ENCODE results near the gene RCC2.

Gene RCC2

GRCh38 chr1:17381161-17381560, 58.3 kb downstream of the RCC2 start:
- H3K9me3 ChIP-seq (ENCODE audit: control insufficient read depth in 1 of 2, low read length in 2 of 2): no peaks in the 10 kb centered on the region
- no peak overlapping the region for H3K4me3 ChIP-seq (ENCODE audit: low read depth in 1 of 2, low read length in 2 of 2)
- H3K27me3 ChIP-seq (ENCODE audit: control insufficient read depth in 1 of 2, insufficient read depth in 2 of 2, low read length in 2 of 2): peaks cover 5 to 7% of the 10 kb centered on the region in 2 donors
- no peak overlapping the region for H3K27ac ChIP-seq (ENCODE audit: low read depth, low read length)
- H3K36me3 ChIP-seq (ENCODE audit: control insufficient read depth in 1 of 2, insufficient read depth in 2 of 2, low read length in 2 of 2): no peaks in the 10 kb centered on the region
- no peak overlapping the region for H3K9ac ChIP-seq (ENCODE audit: low read depth in 1 of 2, low read length in 2 of 2)
- H3K4me1 ChIP-seq (ENCODE audit: control insufficient read depth in 1 of 2, insufficient read depth in 2 of 2, low read length in 2 of 2): no peaks in the 10 kb centered on the region

GRCh38 chr1:17377325-17377953, 62.0 kb downstream of the RCC2 start:
- no peaks in the 10 kb centered on the region for H3K9me3 ChIP-seq (ENCODE audit: control insufficient read depth in 1 of 2, low read length in 2 of 2)
- peaks cover 5 to 7% of the 10 kb centered on the region in 2 donors for H3K27me3 ChIP-seq (ENCODE audit: control insufficient read depth in 1 of 2, insufficient read depth in 2 of 2, low read length in 2 of 2)
- no peaks in the 10 kb centered on the region for H3K36me3 ChIP-seq (ENCODE audit: control insufficient read depth in 1 of 2, insufficient read depth in 2 of 2, low read length in 2 of 2)
- no peaks in the 10 kb centered on the region for H3K4me1 ChIP-seq (ENCODE audit: control insufficient read depth in 1 of 2, insufficient read depth in 2 of 2, low read length in 2 of 2)
- H3K4me3 ChIP-seq (ENCODE audit: low read depth in 1 of 2, low read length in 2 of 2): no peak overlapping the region
- H3K9ac ChIP-seq (ENCODE audit: low read depth in 1 of 2, low read length in 2 of 2): no peak overlapping the region
- H3K27ac ChIP-seq (ENCODE audit: low read depth, low read length): no peak overlapping the region

- Histone ChIP-seq H3K4me1 (ENCODE audit: control insufficient read depth in 1 of 2, insufficient read depth in 2 of 2, low read length in 2 of 2) (no peaks in the 10 kb centered on the region), H3K36me3 (ENCODE audit: control insufficient read depth in 1 of 2, insufficient read depth in 2 of 2, low read length in 2 of 2) (no peaks in the 10 kb centered on the region), H3K27ac (ENCODE audit: low read depth, low read length) (no peak overlapping the region), H3K27me3 (ENCODE audit: control insufficient read depth in 1 of 2, insufficient read depth in 2 of 2, low read length in 2 of 2) (peaks cover 5 to 7% of the 10 kb centered on the region in 2 donors), H3K9ac (ENCODE audit: low read depth in 1 of 2, low read length in 2 of 2) (no peak overlapping the region), H3K9me3 (ENCODE audit: control insufficient read depth in 1 of 2, low read length in 2 of 2) (no peaks in the 10 kb centered on the region), H3K4me3 (ENCODE audit: low read depth in 1 of 2, low read length in 2 of 2) (no peak overlapping the region)
These were observed 63.8 kb downstream of the RCC2 start for GRCh38 chr1:17375651-17376050.

GRCh38 chr1:17372955-17373354, 66.5 kb downstream of the RCC2 start:
- H3K4me1 ChIP-seq (ENCODE audit: control insufficient read depth in 1 of 2, insufficient read depth in 2 of 2, low read length in 2 of 2): no peaks in the 10 kb centered on the region

GRCh38 chr1:17371896-17372295, 67.6 kb downstream of the RCC2 start, which contains the start of gene PADI6:
PADI6 (plus strand) TSS chr1:17372196; CDS start chr1:17372246, 50 bp downstream.
- Histone ChIP-seq H3K27me3 (ENCODE audit: control insufficient read depth in 1 of 2, insufficient read depth in 2 of 2, low read length in 2 of 2) (no peaks in the 10 kb centered on the region), H3K4me3 (ENCODE audit: low read depth in 1 of 2, low read length in 2 of 2) (no peak within 1 kb of the TSS), H3K27ac (ENCODE audit: low read depth, low read length) (no peak within 1 kb of the TSS), H3K36me3 (ENCODE audit: control insufficient read depth in 1 of 2, insufficient read depth in 2 of 2, low read length in 2 of 2) (no peaks in the 10 kb centered on the region), H3K9me3 (ENCODE audit: control insufficient read depth in 1 of 2, low read length in 2 of 2) (no peaks in the 10 kb centered on the region), H3K9ac (ENCODE audit: low read depth in 1 of 2, low read length in 2 of 2) (no peak within 1 kb of the TSS), H3K4me1 (ENCODE audit: control insufficient read depth in 1 of 2, insufficient read depth in 2 of 2, low read length in 2 of 2) (no peaks in the 10 kb centered on the region)

More at GRCh38 chr1:17372955-17373354, 66.5 kb downstream of the RCC2 start:
- peaks cover 3 to 5% of the 10 kb centered on the region in 2 donors for H3K27me3 ChIP-seq (ENCODE audit: control insufficient read depth in 1 of 2, insufficient read depth in 2 of 2, low read length in 2 of 2)
- no peak overlapping the region for H3K4me3 ChIP-seq (ENCODE audit: low read depth in 1 of 2, low read length in 2 of 2)
- no peaks in the 10 kb centered on the region for H3K36me3 ChIP-seq (ENCODE audit: control insufficient read depth in 1 of 2, insufficient read depth in 2 of 2, low read length in 2 of 2)
- no peak overlapping the region for H3K27ac ChIP-seq (ENCODE audit: low read depth, low read length)
- no peaks in the 10 kb centered on the region for H3K9me3 ChIP-seq (ENCODE audit: control insufficient read depth in 1 of 2, low read length in 2 of 2)
- no peak overlapping the region for H3K9ac ChIP-seq (ENCODE audit: low read depth in 1 of 2, low read length in 2 of 2)

- Histone ChIP-seq H3K27me3 (ENCODE audit: control insufficient read depth in 1 of 2, insufficient read depth in 2 of 2, low read length in 2 of 2) (no peaks in the 10 kb centered on the region), H3K4me1 (ENCODE audit: control insufficient read depth in 1 of 2, insufficient read depth in 2 of 2, low read length in 2 of 2) (no peaks in the 10 kb centered on the region), H3K9ac (ENCODE audit: low read depth in 1 of 2, low read length in 2 of 2) (no peak overlapping the region), H3K36me3 (ENCODE audit: control insufficient read depth in 1 of 2, insufficient read depth in 2 of 2, low read length in 2 of 2) (no peaks in the 10 kb centered on the region), H3K9me3 (ENCODE audit: control insufficient read depth in 1 of 2, low read length in 2 of 2) (no peaks in the 10 kb centered on the region), H3K27ac (ENCODE audit: low read depth, low read length) (no peak overlapping the region), H3K4me3 (ENCODE audit: low read depth in 1 of 2, low read length in 2 of 2) (no peak overlapping the region)
These were observed 68.9 kb downstream of the RCC2 start for GRCh38 chr1:17370618-17371017.

- H3K27me3 ChIP-seq (ENCODE audit: control insufficient read depth in 1 of 2, insufficient read depth in 2 of 2, low read length in 2 of 2): no peaks in the 10 kb centered on the region
- no peaks in the 10 kb centered on the region for H3K9me3 ChIP-seq (ENCODE audit: control insufficient read depth in 1 of 2, low read length in 2 of 2)
- H3K9ac ChIP-seq (ENCODE audit: low read depth in 1 of 2, low read length in 2 of 2): no peak overlapping the region
- no peaks in the 10 kb centered on the region for H3K36me3 ChIP-seq (ENCODE audit: control insufficient read depth in 1 of 2, insufficient read depth in 2 of 2, low read length in 2 of 2)
- no peak overlapping the region for H3K27ac ChIP-seq (ENCODE audit: low read depth, low read length)
- H3K4me1 ChIP-seq (ENCODE audit: control insufficient read depth in 1 of 2, insufficient read depth in 2 of 2, low read length in 2 of 2): no peaks in the 10 kb centered on the region
- H3K4me3 ChIP-seq (ENCODE audit: low read depth in 1 of 2, low read length in 2 of 2): no peak overlapping the region
These were observed 70.0 kb downstream of the RCC2 start for GRCh38 chr1:17369466-17369865.

- H3K9me3 ChIP-seq (ENCODE audit: control insufficient read depth in 1 of 2, low read length in 2 of 2): no peaks in the 10 kb centered on the region
- H3K36me3 ChIP-seq (ENCODE audit: control insufficient read depth in 1 of 2, insufficient read depth in 2 of 2, low read length in 2 of 2): no peaks in the 10 kb centered on the region
- no peak overlapping the region for H3K4me3 ChIP-seq (ENCODE audit: low read depth in 1 of 2, low read length in 2 of 2)
- H3K27ac ChIP-seq (ENCODE audit: low read depth, low read length): no peak overlapping the region
- no peak overlapping the region for H3K9ac ChIP-seq (ENCODE audit: low read depth in 1 of 2, low read length in 2 of 2)
- no peaks in the 10 kb centered on the region for H3K4me1 ChIP-seq (ENCODE audit: control insufficient read depth in 1 of 2, insufficient read depth in 2 of 2, low read length in 2 of 2)
- H3K27me3 ChIP-seq (ENCODE audit: control insufficient read depth in 1 of 2, insufficient read depth in 2 of 2, low read length in 2 of 2): peaks cover 0 to 5% of the 10 kb centered on the region in 2 donors
These were observed 74.2 kb downstream of the RCC2 start for GRCh38 chr1:17365293-17365692.

- no peak overlapping the region for H3K4me3 ChIP-seq (ENCODE audit: low read depth in 1 of 2, low read length in 2 of 2)
- H3K36me3 ChIP-seq (ENCODE audit: control insufficient read depth in 1 of 2, insufficient read depth in 2 of 2, low read length in 2 of 2): no peaks in the 10 kb centered on the region
- H3K27me3 ChIP-seq (ENCODE audit: control insufficient read depth in 1 of 2, insufficient read depth in 2 of 2, low read length in 2 of 2): peaks cover 0 to 5% of the 10 kb centered on the region in 2 donors
- H3K27ac ChIP-seq (ENCODE audit: low read depth, low read length): no peak overlapping the region
- no peak overlapping the region for H3K9ac ChIP-seq (ENCODE audit: low read depth in 1 of 2, low read length in 2 of 2)
- no peaks in the 10 kb centered on the region for H3K4me1 ChIP-seq (ENCODE audit: control insufficient read depth in 1 of 2, insufficient read depth in 2 of 2, low read length in 2 of 2)
- H3K9me3 ChIP-seq (ENCODE audit: control insufficient read depth in 1 of 2, low read length in 2 of 2): no peaks in the 10 kb centered on the region
These were observed 75.7 kb downstream of the RCC2 start for GRCh38 chr1:17363771-17364170.

GRCh38 chr1:17363351-17363750, 76.1 kb downstream of the RCC2 start:
- H3K9me3 ChIP-seq (ENCODE audit: control insufficient read depth in 1 of 2, low read length in 2 of 2): no peaks in the 10 kb centered on the region
- no peak overlapping the region for H3K9ac ChIP-seq (ENCODE audit: low read depth in 1 of 2, low read length in 2 of 2)
- H3K27ac ChIP-seq (ENCODE audit: low read depth, low read length): no peak overlapping the region
- H3K36me3 ChIP-seq (ENCODE audit: control insufficient read depth in 1 of 2, insufficient read depth in 2 of 2, low read length in 2 of 2): no peaks in the 10 kb centered on the region
- H3K4me1 ChIP-seq (ENCODE audit: control insufficient read depth in 1 of 2, insufficient read depth in 2 of 2, low read length in 2 of 2): no peaks in the 10 kb centered on the region
- H3K27me3 ChIP-seq (ENCODE audit: control insufficient read depth in 1 of 2, insufficient read depth in 2 of 2, low read length in 2 of 2): peaks cover 0 to 5% of the 10 kb centered on the region in 2 donors
- H3K4me3 ChIP-seq (ENCODE audit: low read depth in 1 of 2, low read length in 2 of 2): no peak overlapping the region
